Neural progenitor cell (in vitro differentiated cells): ENCODE data around the gene NDUFV1. TPM values are rescaled to one million over a fixed set of nuclear protein-coding genes. Genes with fewer than 3 reads are reported as not detected.
"Not testable (repeated sequence)": the region's sequence is repeated elsewhere in the genome, so short reads cannot be mapped to it uniquely, and the experiment has no call there.

Experiments used
- DNase-seq: peaks from one replicate; pipeline ENCODE4 v3.0.0-alpha.2; 2016; ENCODE audit warnings: low spot score
- H2AFZ ChIP-seq: fragments of 200-600 bp; sonication (generic); replicated peaks from 2 replicates; pipeline ENCODE4 v1.6.1; 2016; ENCODE audit warnings: antibody characterized with exemption
- H3F3A ChIP-seq: fragments of 200-600 bp; sonication (generic); 2 replicates; pipeline ENCODE4 v1.6.1; 2016; ENCODE audit warnings: antibody characterized with exemption, low read depth
- H3K27ac ChIP-seq: fragments of 200-600 bp; sonication (generic); 2 replicates; pipeline ENCODE4 v1.5.1; 2016; ENCODE audit warnings: mild to moderate bottlenecking
- H3K27me3 ChIP-seq: fragments of 200-600 bp; sonication (generic); 2 replicates; pipeline ENCODE4 v1.6.1; 2016; ENCODE audit warnings: mild to moderate bottlenecking, moderate library complexity
- H3K36me3 ChIP-seq: fragments of 200-600 bp; sonication (generic); 2 replicates; pipeline ENCODE4 v1.5.1; 2016
- H3K4me1 ChIP-seq: fragments of 200-600 bp; sonication (generic); 2 replicates; pipeline ENCODE4 v1.6.1; 2016; ENCODE audit warnings: mixed run types
- H3K4me2 ChIP-seq: fragments of 200-600 bp; sonication (generic); 2 replicates; pipeline ENCODE4 v1.6.1; 2016
- H3K4me3 ChIP-seq: fragments of 200-600 bp; sonication (generic); 2 replicates; pipeline ENCODE4 v1.5.1; 2016
- H3K79me2 ChIP-seq: fragments of 200-600 bp; sonication (generic); 2 replicates; pipeline ENCODE4 v1.6.1; 2016; ENCODE audit warnings: low read depth
- H3K9ac ChIP-seq: fragments of 200-600 bp; sonication (generic); 2 replicates; pipeline ENCODE4 v1.6.1; 2016
- H3K9me3 ChIP-seq: fragments of 200-600 bp; sonication (generic); 2 replicates; pipeline ENCODE4 v1.5.1; 2016; ENCODE audit warnings: low read depth
- H4K20me1 ChIP-seq: fragments of 200-600 bp; sonication (generic); 2 replicates; pipeline ENCODE4 v1.6.1; 2016; ENCODE audit warnings: low read depth
- H3K27ac Mint-ChIP-seq: 3 replicates; pipeline ENCODE4 v1.8.0; 2021; ENCODE audit warnings: mixed read lengths
- H3K27me3 Mint-ChIP-seq: 2 replicates; pipeline ENCODE4 v1.8.0; 2022; ENCODE audit warnings: low read depth, mild to moderate bottlenecking, inconsistent platforms, moderate library complexity, mixed read lengths; ENCODE audit not compliant: insufficient read depth
- H3K36me3 Mint-ChIP-seq: 3 replicates; pipeline ENCODE4 v1.8.0; 2021; ENCODE audit warnings: mixed read lengths
- H3K4me1 Mint-ChIP-seq: 3 replicates; pipeline ENCODE4 v1.8.0; 2021; ENCODE audit warnings: mixed read lengths
- H3K4me3 Mint-ChIP-seq: 3 replicates; pipeline ENCODE4 v1.8.0; 2021; ENCODE audit warnings: mild to moderate bottlenecking, moderate library complexity, mixed read lengths
- H3K9me3 Mint-ChIP-seq: 3 replicates; pipeline ENCODE4 v1.8.0; 2020; ENCODE audit warnings: mixed read lengths
- EZH2 ChIP-seq: fragments of 200-600 bp; sonication (generic); IDR thresholded peaks from 2 replicates; pipeline ENCODE4 v1.6.1; 2017; ENCODE audit warnings: antibody characterized with exemption, mild to moderate bottlenecking, moderate library complexity
- EZH2phosphoT487 ChIP-seq: fragments of 200-600 bp; sonication (generic); IDR thresholded peaks from 2 replicates; pipeline ENCODE4 v1.6.1; 2017; ENCODE audit warnings: antibody characterized with exemption
- total RNA-seq: library from RNA; depleted of rRNA; stranded (reverse); fragments of >200 nt; gene quantifications from 2 replicates; pipeline ENCODE4 v1.2.3, GENCODE V29; 2015; ENCODE audit warnings: low replicate concordance
- TF ChIP-seq, protein P1 (sequence below): fragments of 200-600 bp; sonication (generic); IDR thresholded peaks from 2 replicates; pipeline ENCODE4 v1.5.1; 2017; ENCODE audit warnings: antibody characterized with exemption, mild to moderate bottlenecking

Gene NDUFV1
- total RNA-seq, 1 donor from 2014 or later = 71.0 TPM

DNA sequence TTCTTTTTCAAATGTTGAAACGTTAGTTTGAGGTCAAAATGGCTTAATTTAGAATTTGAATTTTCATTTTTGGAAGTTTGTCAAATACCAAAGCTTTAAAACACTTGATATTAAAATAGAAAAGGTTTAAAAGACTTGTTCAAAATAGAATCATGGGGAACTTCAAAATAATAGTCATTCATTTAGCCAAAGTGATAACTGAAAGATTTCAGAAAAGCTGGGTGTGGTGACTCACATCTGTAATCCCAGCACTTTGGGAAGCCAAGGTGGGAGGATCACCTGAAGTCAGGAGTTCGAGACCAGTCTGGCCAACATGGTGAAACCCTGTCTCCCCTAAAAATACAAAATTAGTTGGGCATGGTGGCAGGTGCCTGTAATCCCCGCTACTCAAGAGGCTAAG is 12.3 kb upstream of the NDUFV1 start:
- H3K9ac ChIP-seq = no peak overlapping the region
- no peak overlapping the region for H3K27ac ChIP-seq
- Mint-ChIP-seq H3K27ac (no peak overlapping the region), H3K27me3 (no peaks in the 10 kb centered on the region), H3K4me1 (peaks cover 4% of the 10 kb centered on the region), H3K9me3 (peaks cover 15% of the 10 kb centered on the region), H3K4me3 (no peak overlapping the region), H3K36me3 (peaks cover 7% of the 10 kb centered on the region)
- no peak overlapping the region for H2AFZ ChIP-seq
- H3K4me2 ChIP-seq = no peak overlapping the region
- no peak overlapping the region for H3K4me3 ChIP-seq
- no peaks in the 10 kb centered on the region for H3K9me3 ChIP-seq
- H3F3A ChIP-seq = no peaks in the 10 kb centered on the region
- no peak for DNase-seq
- H3K79me2 ChIP-seq = no peaks in the 10 kb centered on the region
- H3K27me3 ChIP-seq = no peaks in the 10 kb centered on the region
- no peaks in the 10 kb centered on the region for H3K36me3 ChIP-seq
- no peaks in the 10 kb centered on the region for H4K20me1 ChIP-seq
- no peak for TF ChIP-seq EZH2phosphoT487
- H3K4me1 ChIP-seq = no peaks in the 10 kb centered on the region

DNA sequence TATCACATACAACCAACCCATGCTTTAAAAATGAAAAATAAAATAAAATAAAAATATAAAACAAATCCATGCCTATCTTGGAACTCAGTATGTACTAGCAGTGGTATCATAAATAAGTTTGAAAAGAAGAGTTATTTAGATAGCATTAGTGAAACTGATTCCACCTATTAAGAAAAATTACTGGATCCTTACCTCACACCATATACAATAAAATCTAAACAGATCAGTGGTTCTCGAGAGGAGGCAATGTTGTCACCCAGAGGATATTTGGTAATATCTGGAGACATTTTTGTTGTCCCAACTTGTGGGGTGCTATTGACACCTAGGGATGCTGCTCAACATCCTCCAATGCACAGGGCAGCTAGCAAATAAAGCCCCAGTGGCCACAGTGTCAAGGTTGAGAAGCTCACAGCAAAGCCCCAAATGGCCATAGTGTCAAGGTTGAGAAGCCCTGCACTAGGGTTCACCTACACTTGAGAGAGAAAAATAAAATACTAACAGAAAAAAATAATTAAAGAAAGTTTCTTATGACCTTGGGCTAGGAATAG is 9.9 kb upstream of the NDUFV1 start:
- no peaks in the 10 kb centered on the region for H3K4me1 ChIP-seq
- H3K4me1 Mint-ChIP-seq = peaks cover 4% of the 10 kb centered on the region
- H3K9me3 Mint-ChIP-seq = peaks cover 16% of the 10 kb centered on the region
- H2AFZ ChIP-seq = no peak overlapping the region
- no peaks in the 10 kb centered on the region for H3K79me2 ChIP-seq
- H3K27ac ChIP-seq = no peak overlapping the region
- H3K36me3 Mint-ChIP-seq = no peaks in the 10 kb centered on the region
- H3K4me3 ChIP-seq = no peak overlapping the region
- no peak for DNase-seq
- peaks cover 4% of the 10 kb centered on the region for H3K27me3 ChIP-seq
- no peaks in the 10 kb centered on the region for H3K9me3 ChIP-seq
- no peak overlapping the region for H3K4me3 Mint-ChIP-seq
- no peaks in the 10 kb centered on the region for H4K20me1 ChIP-seq
- H3F3A ChIP-seq = no peaks in the 10 kb centered on the region
- H3K27ac Mint-ChIP-seq = no peak overlapping the region
- H3K27me3 Mint-ChIP-seq = no peaks in the 10 kb centered on the region
- no peak overlapping the region for H3K9ac ChIP-seq
- no peak overlapping the region for H3K4me2 ChIP-seq
- no peaks in the 10 kb centered on the region for H3K36me3 ChIP-seq
- TF ChIP-seq EZH2phosphoT487 = no peak
- TF ChIP-seq, protein P1, sequence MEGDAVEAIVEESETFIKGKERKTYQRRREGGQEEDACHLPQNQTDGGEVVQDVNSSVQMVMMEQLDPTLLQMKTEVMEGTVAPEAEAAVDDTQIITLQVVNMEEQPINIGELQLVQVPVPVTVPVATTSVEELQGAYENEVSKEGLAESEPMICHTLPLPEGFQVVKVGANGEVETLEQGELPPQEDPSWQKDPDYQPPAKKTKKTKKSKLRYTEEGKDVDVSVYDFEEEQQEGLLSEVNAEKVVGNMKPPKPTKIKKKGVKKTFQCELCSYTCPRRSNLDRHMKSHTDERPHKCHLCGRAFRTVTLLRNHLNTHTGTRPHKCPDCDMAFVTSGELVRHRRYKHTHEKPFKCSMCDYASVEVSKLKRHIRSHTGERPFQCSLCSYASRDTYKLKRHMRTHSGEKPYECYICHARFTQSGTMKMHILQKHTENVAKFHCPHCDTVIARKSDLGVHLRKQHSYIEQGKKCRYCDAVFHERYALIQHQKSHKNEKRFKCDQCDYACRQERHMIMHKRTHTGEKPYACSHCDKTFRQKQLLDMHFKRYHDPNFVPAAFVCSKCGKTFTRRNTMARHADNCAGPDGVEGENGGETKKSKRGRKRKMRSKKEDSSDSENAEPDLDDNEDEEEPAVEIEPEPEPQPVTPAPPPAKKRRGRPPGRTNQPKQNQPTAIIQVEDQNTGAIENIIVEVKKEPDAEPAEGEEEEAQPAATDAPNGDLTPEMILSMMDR = no peak

- not testable (repeated sequence) for H3K4me3 Mint-ChIP-seq, H3K9ac ChIP-seq, H3F3A ChIP-seq, H3K4me2 ChIP-seq, H3K4me1 ChIP-seq, DNase-seq, H3K9me3 ChIP-seq, H3K36me3 ChIP-seq, H4K20me1 ChIP-seq, H3K27me3 Mint-ChIP-seq, H3K4me1 Mint-ChIP-seq, H3K36me3 Mint-ChIP-seq, H3K27ac ChIP-seq, H3K27me3 ChIP-seq, H2AFZ ChIP-seq, H3K4me3 ChIP-seq, H3K27ac Mint-ChIP-seq, H3K79me2 ChIP-seq
- H3K9me3 Mint-ChIP-seq = peaks cover 16% of the 10 kb centered on the region
Measured at GRCh38 chr11:67597458-67597857, 9.3 kb upstream of the NDUFV1 start.

DNA sequence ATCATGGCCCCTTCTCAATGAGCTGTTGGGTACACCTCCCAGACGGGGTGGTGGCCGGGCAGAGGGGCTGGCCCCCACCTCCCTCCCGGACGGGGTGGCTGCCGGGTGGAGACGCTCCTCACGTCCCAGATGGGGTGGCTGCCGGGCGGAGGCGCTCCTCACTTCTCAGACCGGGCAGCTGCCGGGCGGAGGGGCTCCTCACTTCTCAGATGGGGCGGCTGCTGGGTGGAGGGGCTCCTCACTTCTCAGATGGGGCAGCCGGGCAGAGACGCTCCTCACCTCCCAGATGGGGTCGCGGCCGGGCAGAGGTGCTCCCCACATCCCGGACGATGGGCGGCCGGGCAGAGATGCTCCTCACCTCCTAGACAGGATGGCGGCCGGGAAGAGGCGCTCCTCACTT is 8.8 kb upstream of the NDUFV1 start:
- not testable (repeated sequence) for H4K20me1 ChIP-seq, H3K36me3 ChIP-seq, H3K36me3 Mint-ChIP-seq, H2AFZ ChIP-seq, H3K9ac ChIP-seq, H3K4me3 Mint-ChIP-seq, DNase-seq, H3K4me2 ChIP-seq, H3K27ac Mint-ChIP-seq, H3K4me3 ChIP-seq, H3K4me1 ChIP-seq, H3K27ac ChIP-seq, H3K9me3 ChIP-seq, H3F3A ChIP-seq, H3K27me3 Mint-ChIP-seq, H3K4me1 Mint-ChIP-seq, H3K79me2 ChIP-seq
- H3K9me3 Mint-ChIP-seq = peaks cover 21% of the 10 kb centered on the region
- H3K27me3 ChIP-seq = peaks cover 11% of the 10 kb centered on the region

- Histone ChIP-seq H3F3A (peaks cover 6% of the 10 kb centered on the region), H3K9me3 (no peaks in the 10 kb centered on the region), H4K20me1 (no peaks in the 10 kb centered on the region), H3K9ac (no peak overlapping the region), H3K36me3 (no peaks in the 10 kb centered on the region), H3K27me3 (peaks cover 15% of the 10 kb centered on the region), H3K4me3 (no peak overlapping the region), H2AFZ (no peak overlapping the region), H3K27ac (no peak overlapping the region), H3K79me2 (no peaks in the 10 kb centered on the region), H3K4me1 (peaks cover 7% of the 10 kb centered on the region), H3K4me2 (no peak overlapping the region)
- TF ChIP-seq, protein P1 = no peak
- TF ChIP-seq EZH2 = no peak
- no peak for TF ChIP-seq EZH2phosphoT487
- no peak overlapping the region for H3K4me3 Mint-ChIP-seq
- H3K27me3 Mint-ChIP-seq = peaks cover 5% of the 10 kb centered on the region
- no peak overlapping the region for H3K27ac Mint-ChIP-seq
- DNase-seq = no peak
- peaks cover 23% of the 10 kb centered on the region for H3K9me3 Mint-ChIP-seq
- H3K4me1 Mint-ChIP-seq = peaks cover 8% of the 10 kb centered on the region
- H3K36me3 Mint-ChIP-seq = no peaks in the 10 kb centered on the region
Measured at GRCh38 chr11:67599149-67599548, 7.6 kb upstream of the NDUFV1 start.
